Dedifferentiated amniotic fluid mesenchymal stem cell (primary cell): ENCODE data around the gene DESI2.

Experiments
- DNase-seq: peaks from one replicate; pipeline ENCODE4 v3.0.0-alpha.2; 2016; ENCODE audit errors: extremely low spot score

DESI2 gene

DNA sequence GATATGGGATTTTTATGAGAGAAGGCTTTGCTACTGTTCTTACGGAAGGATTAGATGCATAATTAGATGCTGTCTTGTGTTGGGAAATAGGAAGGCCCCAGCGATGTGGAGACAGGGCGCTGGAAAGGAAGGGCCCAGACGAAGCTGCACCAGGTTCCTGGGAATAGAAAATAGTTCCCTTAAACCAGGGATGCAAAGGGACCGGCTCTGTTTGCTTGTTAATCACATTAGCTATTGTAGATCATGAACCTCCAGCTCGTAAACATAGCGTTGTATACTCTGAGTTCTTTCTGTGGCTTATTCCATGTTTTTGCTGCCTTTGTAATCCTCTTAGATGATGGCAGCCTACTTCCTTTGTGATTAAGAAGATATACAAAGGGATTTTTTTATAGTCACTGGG is 102.7 kb downstream of the DESI2 start:
- no peak for DNase-seq

GRCh38 chr1:244757091-244757939 is 104.4 kb downstream of the DESI2 start:
- no peak for DNase-seq
